ENCODE data around the gene RNASE7.

RNASE7 gene

GRCh38 chr14:21059842-21060613 lies 17.9 kb downstream of the RNASE7 start:
- no peak overlapping the region for H3K27ac ChIP-seq
- DNase-seq = no peak
- intact Hi-C loops (cut with DNase I; ENCODE audit: low total_unique reads) = no loop called here
- no peaks in the 10 kb centered on the region for H3K36me3 ChIP-seq
- no peak overlapping the region for H3K4me3 ChIP-seq
- no peaks in the 10 kb centered on the region for H3K9me3 ChIP-seq
- H3K27me3 ChIP-seq = no peaks in the 10 kb centered on the region
- no peaks in the 10 kb centered on the region for H3K4me1 ChIP-seq
- TF ChIP-seq CTCF (IDR thresholded peaks at IDR 0.05) = no peak

GRCh38 chr14:21060614-21061346 lies 18.6 kb downstream of the RNASE7 start:
- intact Hi-C loops (cut with DNase I; ENCODE audit: low total_unique reads) = no loop called here
- H3K4me1 ChIP-seq = no peaks in the 10 kb centered on the region
- no peaks in the 10 kb centered on the region for H3K36me3 ChIP-seq
- no peaks in the 10 kb centered on the region for H3K9me3 ChIP-seq
- no peak overlapping the region for H3K4me3 ChIP-seq
- no peak for DNase-seq
- no peak overlapping the region for H3K27ac ChIP-seq
- H3K27me3 ChIP-seq = no peaks in the 10 kb centered on the region
- TF ChIP-seq CTCF (IDR thresholded peaks at IDR 0.05) = no peak

GRCh38 chr14:21061347-21061668 lies 19.1 kb downstream of the RNASE7 start:
- no peak for TF ChIP-seq CTCF (IDR thresholded peaks at IDR 0.05)
- Histone ChIP-seq H3K9me3 (no peaks in the 10 kb centered on the region), H3K27ac (no peak overlapping the region), H3K4me3 (no peak overlapping the region), H3K36me3 (no peaks in the 10 kb centered on the region), H3K27me3 (no peaks in the 10 kb centered on the region), H3K4me1 (no peaks in the 10 kb centered on the region)
- DNase-seq = no peak
- intact Hi-C loops (cut with DNase I; ENCODE audit: low total_unique reads) = no loop called here

GRCh38 chr14:21063479-21063878 lies 21.3 kb downstream of the RNASE7 start:
- intact Hi-C loops (cut with DNase I; ENCODE audit: low total_unique reads) = no loop called here
- H3K9me3 ChIP-seq = no peaks in the 10 kb centered on the region
- H3K27ac ChIP-seq = no peak overlapping the region
- no peak for DNase-seq
- no peaks in the 10 kb centered on the region for H3K36me3 ChIP-seq
- no peak overlapping the region for H3K4me3 ChIP-seq
- H3K27me3 ChIP-seq = no peaks in the 10 kb centered on the region
- peaks cover 0 to 3% (median 1%) of the 10 kb centered on the region in 4 donors for H3K4me1 ChIP-seq
- TF ChIP-seq CTCF (IDR thresholded peaks at IDR 0.05) = no peak

- no peak for TF ChIP-seq CTCF (IDR thresholded peaks at IDR 0.05)
- intact Hi-C loops (cut with DNase I; ENCODE audit: low total_unique reads) = no loop called here
- Histone ChIP-seq H3K27ac (no peak overlapping the region), H3K9me3 (no peaks in the 10 kb centered on the region), H3K27me3 (no peaks in the 10 kb centered on the region), H3K36me3 (no peaks in the 10 kb centered on the region), H3K4me3 (no peak overlapping the region), H3K4me1 (peaks cover 0 to 26% (median 22%) of the 10 kb centered on the region in 4 donors)
- no peak for DNase-seq
Observed at GRCh38 chr14:21066882-21067502, 24.8 kb downstream of the RNASE7 start.
